ENCODE results near the gene ZNF674.

GRCh38 chrX:46543441-46543840, 1.8 kb downstream of the ZNF674 start:
- TF ChIP-seq CTCF (IDR thresholded peaks at IDR 0.05) (no peak), POLR2AphosphoS5 (IDR thresholded peaks at IDR 0.05) (no peak), POLR2A (IDR thresholded peaks at IDR 0.05) (no peak)

Measured in stomach (tissue), 4 donors.